Hepatocyte (in vitro differentiated cells): ENCODE measurements around the gene RFTN1.

Source experiments
- EZH2phosphoT487 ChIP-seq: fragments of 200-600 bp; sonication (generic); IDR thresholded peaks from one replicate; pipeline ENCODE4 v1.6.1; 2018; ENCODE audit warnings: antibody characterized with exemption, mild to moderate bottlenecking, low read depth, moderate library complexity; ENCODE audit not compliant: unreplicated experiment, severe bottlenecking
- TF ChIP-seq, protein P1 (sequence below): fragments of 200-600 bp; sonication (generic); IDR thresholded peaks from 2 replicates; pipeline ENCODE4 v1.5.1; 2016; ENCODE audit warnings: antibody characterized with exemption, mild to moderate bottlenecking; ENCODE audit not compliant: poor library complexity

DNA sequence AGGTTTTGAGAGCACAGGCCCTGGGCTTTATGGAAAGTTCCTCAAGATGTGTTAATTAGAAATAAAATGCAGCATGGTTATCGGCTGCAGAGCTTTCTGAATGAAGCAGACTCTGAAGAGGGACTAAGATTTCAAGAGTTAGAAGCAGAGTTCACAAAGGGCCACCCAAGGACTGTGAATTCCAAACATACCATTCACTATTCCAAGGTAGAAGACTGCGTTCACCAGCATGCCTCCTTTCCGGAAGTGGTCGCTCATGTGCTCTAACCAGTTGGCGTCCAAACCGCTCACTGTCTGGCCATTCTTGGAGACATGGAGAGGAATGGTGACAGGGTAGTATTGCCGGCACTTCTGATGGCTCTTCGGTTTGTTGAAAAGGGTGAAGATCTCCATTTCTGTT is 143.6 kb downstream of the RFTN1 start:
- TF ChIP-seq, protein P1, sequence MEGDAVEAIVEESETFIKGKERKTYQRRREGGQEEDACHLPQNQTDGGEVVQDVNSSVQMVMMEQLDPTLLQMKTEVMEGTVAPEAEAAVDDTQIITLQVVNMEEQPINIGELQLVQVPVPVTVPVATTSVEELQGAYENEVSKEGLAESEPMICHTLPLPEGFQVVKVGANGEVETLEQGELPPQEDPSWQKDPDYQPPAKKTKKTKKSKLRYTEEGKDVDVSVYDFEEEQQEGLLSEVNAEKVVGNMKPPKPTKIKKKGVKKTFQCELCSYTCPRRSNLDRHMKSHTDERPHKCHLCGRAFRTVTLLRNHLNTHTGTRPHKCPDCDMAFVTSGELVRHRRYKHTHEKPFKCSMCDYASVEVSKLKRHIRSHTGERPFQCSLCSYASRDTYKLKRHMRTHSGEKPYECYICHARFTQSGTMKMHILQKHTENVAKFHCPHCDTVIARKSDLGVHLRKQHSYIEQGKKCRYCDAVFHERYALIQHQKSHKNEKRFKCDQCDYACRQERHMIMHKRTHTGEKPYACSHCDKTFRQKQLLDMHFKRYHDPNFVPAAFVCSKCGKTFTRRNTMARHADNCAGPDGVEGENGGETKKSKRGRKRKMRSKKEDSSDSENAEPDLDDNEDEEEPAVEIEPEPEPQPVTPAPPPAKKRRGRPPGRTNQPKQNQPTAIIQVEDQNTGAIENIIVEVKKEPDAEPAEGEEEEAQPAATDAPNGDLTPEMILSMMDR = no peak
- no peak for TF ChIP-seq EZH2phosphoT487
